ENCODE measurements around the gene PTPN9.

DNA sequence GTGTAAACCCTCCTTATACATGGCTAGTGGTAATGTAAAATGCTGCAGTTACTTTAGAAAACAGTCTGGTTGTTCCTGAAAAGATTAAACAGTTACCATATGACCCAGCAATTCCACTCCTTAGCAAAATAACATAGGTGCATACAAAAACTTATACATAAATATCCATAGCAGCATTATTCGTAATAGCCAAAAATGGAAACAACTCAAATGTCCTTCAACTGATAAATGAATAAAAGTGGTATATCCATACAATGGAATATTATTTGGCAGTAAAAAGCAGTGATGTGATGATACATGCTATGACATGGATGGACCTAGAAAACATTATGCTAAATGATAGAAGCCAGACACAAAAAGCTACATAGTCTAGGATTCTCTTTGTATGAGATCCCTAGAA lies 96.0 kb downstream of the PTPN9 start:
- TF ChIP-seq SMC3 (IDR thresholded peaks at IDR 0.05; ENCODE audit: low read depth, low read length) (no peak), RCOR1 (IDR thresholded peaks at IDR 0.05; ENCODE audit: insufficient replicate concordance, low read length) (no peak), RAD21 (IDR thresholded peaks at IDR 0.05; ENCODE audit: low read length) (no peak), RFX5 (IDR thresholded peaks at IDR 0.05; ENCODE audit: low read depth, low read length) (no peak), POLR2A (IDR thresholded peaks at IDR 0.05; ENCODE audit: low read depth, low read length) (no peak)
- TF ChIP-seq, protein P1, sequence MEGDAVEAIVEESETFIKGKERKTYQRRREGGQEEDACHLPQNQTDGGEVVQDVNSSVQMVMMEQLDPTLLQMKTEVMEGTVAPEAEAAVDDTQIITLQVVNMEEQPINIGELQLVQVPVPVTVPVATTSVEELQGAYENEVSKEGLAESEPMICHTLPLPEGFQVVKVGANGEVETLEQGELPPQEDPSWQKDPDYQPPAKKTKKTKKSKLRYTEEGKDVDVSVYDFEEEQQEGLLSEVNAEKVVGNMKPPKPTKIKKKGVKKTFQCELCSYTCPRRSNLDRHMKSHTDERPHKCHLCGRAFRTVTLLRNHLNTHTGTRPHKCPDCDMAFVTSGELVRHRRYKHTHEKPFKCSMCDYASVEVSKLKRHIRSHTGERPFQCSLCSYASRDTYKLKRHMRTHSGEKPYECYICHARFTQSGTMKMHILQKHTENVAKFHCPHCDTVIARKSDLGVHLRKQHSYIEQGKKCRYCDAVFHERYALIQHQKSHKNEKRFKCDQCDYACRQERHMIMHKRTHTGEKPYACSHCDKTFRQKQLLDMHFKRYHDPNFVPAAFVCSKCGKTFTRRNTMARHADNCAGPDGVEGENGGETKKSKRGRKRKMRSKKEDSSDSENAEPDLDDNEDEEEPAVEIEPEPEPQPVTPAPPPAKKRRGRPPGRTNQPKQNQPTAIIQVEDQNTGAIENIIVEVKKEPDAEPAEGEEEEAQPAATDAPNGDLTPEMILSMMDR (conservative IDR thresholded peaks at IDR 0.05; ENCODE audit: low read depth, low read length), result no peak
